Measurements from ENCODE around the gene P3H3.

DNA sequence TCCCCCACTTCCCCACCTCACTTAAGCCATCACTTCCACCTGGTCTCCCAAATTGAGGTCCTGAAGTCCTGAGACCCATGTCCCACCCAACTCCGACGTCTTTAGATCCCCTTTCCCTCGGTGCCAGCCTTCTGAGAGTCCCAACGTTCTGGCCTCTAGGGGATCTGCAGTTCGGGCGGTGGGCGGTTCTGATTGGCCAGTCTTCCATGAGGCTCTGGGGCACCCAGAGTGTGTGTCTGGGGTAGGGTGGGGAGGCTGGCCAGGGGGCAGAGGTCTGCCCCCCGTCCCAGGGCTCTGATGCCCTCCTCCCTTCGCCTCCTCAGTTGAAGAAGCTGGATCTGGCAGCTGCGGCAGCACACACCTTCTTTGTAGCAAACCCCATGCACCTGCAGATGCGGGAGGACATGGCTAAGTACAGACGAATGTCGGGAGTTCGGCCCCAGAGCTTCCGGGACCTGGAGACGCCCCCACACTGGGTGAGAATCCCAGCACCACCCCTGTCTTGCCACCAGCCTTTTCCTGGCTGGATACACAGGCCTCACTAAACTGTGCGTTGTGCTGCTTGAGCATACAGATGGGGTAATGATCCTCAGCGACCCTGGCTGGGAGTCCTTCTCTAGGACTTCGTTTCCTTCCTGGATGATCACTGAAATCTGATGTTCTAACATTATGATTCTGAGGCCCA is 1.5 kb downstream of the P3H3 start:
- TF ChIP-seq, protein P1, sequence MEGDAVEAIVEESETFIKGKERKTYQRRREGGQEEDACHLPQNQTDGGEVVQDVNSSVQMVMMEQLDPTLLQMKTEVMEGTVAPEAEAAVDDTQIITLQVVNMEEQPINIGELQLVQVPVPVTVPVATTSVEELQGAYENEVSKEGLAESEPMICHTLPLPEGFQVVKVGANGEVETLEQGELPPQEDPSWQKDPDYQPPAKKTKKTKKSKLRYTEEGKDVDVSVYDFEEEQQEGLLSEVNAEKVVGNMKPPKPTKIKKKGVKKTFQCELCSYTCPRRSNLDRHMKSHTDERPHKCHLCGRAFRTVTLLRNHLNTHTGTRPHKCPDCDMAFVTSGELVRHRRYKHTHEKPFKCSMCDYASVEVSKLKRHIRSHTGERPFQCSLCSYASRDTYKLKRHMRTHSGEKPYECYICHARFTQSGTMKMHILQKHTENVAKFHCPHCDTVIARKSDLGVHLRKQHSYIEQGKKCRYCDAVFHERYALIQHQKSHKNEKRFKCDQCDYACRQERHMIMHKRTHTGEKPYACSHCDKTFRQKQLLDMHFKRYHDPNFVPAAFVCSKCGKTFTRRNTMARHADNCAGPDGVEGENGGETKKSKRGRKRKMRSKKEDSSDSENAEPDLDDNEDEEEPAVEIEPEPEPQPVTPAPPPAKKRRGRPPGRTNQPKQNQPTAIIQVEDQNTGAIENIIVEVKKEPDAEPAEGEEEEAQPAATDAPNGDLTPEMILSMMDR (IDR thresholded peaks at IDR 0.05): no peak
- no peak for TF ChIP-seq POLR2A (IDR thresholded peaks at IDR 0.05)
